Lung (tissue), 12 donors: Measurements from ENCODE around the gene SMARCA2. TPM values are rescaled to one million over a fixed set of nuclear protein-coding genes. Genes with fewer than 3 reads are reported as not detected.
A peak's percentile ranks its signal among the peaks of the same experiment; 100 is the strongest.

ENCODE experiments used
- ATAC-seq: fragments of 200-7000 bp; cut with Tn5 transposase; one replicate; pipeline ENCODE4 v1.9.1; 2020; ENCODE audit warnings: moderate number of reproducible peaks; ENCODE audit not compliant: insufficient read depth, low FRiP score
- DNase-seq, 3 donors: peaks; one replicate each; pipeline ENCODE4 v3.0.0-alpha.2; 2013 to 2017
- H3K27ac ChIP-seq, 2 donors: one replicate each; pipeline ENCODE4 v1.5.1; 2013; ENCODE audit warnings: mild to moderate bottlenecking in 2 of 2, moderate library complexity in 2 of 2, control low read depth in 1 of 2, inconsistent platforms in 1 of 2, low read depth in 1 of 2, low read length in 1 of 2
- H3K27me3 ChIP-seq, 3 donors: one replicate each; pipeline ENCODE4 v1.5.1; 2013; ENCODE audit warnings: low read length in 2 of 3; ENCODE audit not compliant: control insufficient read depth in 3 of 3, insufficient read depth in 3 of 3
- H3K36me3 ChIP-seq, 4 donors: one replicate each; pipeline ENCODE4 v1.5.1; 2013; ENCODE audit warnings: low read length in 4 of 4, mild to moderate bottlenecking in 1 of 4, moderate library complexity in 1 of 4; ENCODE audit not compliant: control insufficient read depth in 4 of 4, insufficient read depth in 4 of 4
- H3K4me1 ChIP-seq, 5 donors: one replicate each; pipeline ENCODE4 v1.5.1; 2013; ENCODE audit warnings: low read length in 5 of 5, mild to moderate bottlenecking in 2 of 5, moderate library complexity in 1 of 5; ENCODE audit not compliant: control insufficient read depth in 5 of 5, insufficient read depth in 5 of 5
- H3K4me3 ChIP-seq: one replicate; pipeline ENCODE4 v1.5.1; 2013; ENCODE audit warnings: mild to moderate bottlenecking, control low read depth, moderate library complexity
- H3K9ac ChIP-seq, 2 donors: one replicate each; pipeline ENCODE4 v1.5.1; 2013; ENCODE audit warnings: low read length in 2 of 2, control low read depth in 1 of 2; ENCODE audit not compliant: insufficient read depth in 1 of 2
- H3K9me3 ChIP-seq, 4 donors: one replicate each; pipeline ENCODE4 v1.5.1; 2013; ENCODE audit warnings: low read length in 3 of 4, mild to moderate bottlenecking in 1 of 4, moderate library complexity in 1 of 4; ENCODE audit not compliant: control insufficient read depth in 4 of 4, insufficient read depth in 3 of 4
- CTCF ChIP-seq: IDR thresholded peaks from 2 replicates; pipeline ENCODE4 v1.5.1; 2012; ENCODE audit warnings: mild to moderate bottlenecking; ENCODE audit errors: control extremely low read depth, extremely low read depth
- whole genome bisulfite sequencing, 2 donors: extraction: QIAGEN DNeasy Blood & Tissue Kit; methylation state at CpG; one replicate each; pipeline ENCODE4 v1.1.7; 2013; 5-methylcytosine and 5-hydroxymethylcytosine counted together
- polyA plus RNA-seq, 2 donors: library from polyadenylated mRNA; stranded (reverse); fragments of 200-250 nt; gene quantifications; one replicate each; pipeline ENCODE4 v1.2.1, GENCODE V29; 2013
- total RNA-seq, 2 donors: library from RNA; depleted of rRNA in 1 of 2; stranded (reverse); fragments of >200 nt in 1 of 2; gene quantifications; one replicate each; pipeline ENCODE4 v1.2.1, GENCODE V29; 2014 to 2021
- donor health status: control.
- donor health status: control.
- donor health status: Bipolar disorder and iron deficiency.
- donor health status: healthy.
- donor health status: DM: yes; HTN: yes; CAD: no.

The SMARCA2 gene
- total and polyA plus RNA-seq, 4 donors: 30.0 to 196 (median 80.2) TPM

DNA sequence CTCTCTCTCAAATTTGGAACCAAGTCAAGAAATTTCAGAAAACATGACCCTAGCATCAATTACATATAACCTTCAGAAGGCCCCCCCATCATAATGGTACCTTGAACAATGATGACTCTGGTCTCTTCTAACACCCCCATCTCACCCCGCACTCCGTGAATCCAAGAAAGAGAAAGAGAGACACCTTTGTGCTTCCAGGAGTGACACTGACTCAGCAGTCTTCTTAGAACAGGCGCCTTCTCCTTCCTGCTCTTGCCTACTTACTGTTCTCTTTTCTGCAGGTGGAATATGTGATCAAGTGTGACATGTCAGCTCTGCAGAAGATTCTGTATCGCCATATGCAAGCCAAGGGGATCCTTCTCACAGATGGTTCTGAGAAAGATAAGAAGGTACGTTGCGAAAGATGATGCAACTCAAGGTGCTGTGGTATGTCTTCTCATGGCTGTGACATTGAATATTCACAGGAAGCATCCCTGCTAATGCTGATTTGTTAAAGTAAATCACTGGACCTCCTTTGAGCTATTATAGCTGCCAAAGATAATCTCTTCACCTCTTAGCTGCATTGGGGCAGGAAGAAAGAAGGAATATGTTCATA, 81.3 kb downstream of the SMARCA2 start:
- Histone ChIP-seq H3K36me3 (peaks cover 17 to 45% (median 23%) of the 10 kb centered on the region in 4 donors), H3K9ac (no peak overlapping the region), H3K27me3 (no peaks in the 10 kb centered on the region), H3K4me3 (no peak overlapping the region), H3K4me1 (peaks cover 0 to 6% (median 0%) of the 10 kb centered on the region in 5 donors), H3K9me3 (peaks cover 0 to 2% (median 0%) of the 10 kb centered on the region in 4 donors), H3K27ac (peak overlapping the region in 1 of 2 donors; percentile 4)
- TF ChIP-seq CTCF: no peak
- 84 to 87% methylated on average over 6 of the region's 6 CpGs for WGBS, 2 donors
- no peak for DNase-seq
- no peak for ATAC-seq

DNA sequence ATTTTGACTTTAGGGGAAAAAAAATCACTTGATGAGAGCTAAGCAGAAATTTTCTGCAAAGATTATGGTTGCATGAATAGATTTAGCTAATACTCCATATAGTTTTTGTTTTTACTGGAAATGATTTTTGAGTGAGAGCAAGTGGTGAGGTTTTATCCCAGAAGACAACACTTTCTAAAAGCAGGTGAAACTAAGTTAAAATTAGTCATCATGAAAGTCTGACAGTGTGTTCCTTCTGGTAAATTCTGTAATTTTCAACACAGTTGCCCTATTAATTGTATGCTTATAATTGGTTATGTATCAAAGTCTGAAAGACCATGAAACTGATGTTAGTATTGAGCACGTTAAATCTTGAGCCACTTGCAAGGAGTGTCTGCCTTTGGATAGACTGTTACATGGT, 91.5 kb downstream of the SMARCA2 start:
- H3K9me3 ChIP-seq: no peaks in the 10 kb centered on the region
- WGBS, 2 donors: 86 to 100% methylated on average over 1 of the region's 1 CpG
- H3K27ac ChIP-seq: no peak overlapping the region
- TF ChIP-seq CTCF: no peak
- DNase-seq (no peak), ATAC-seq (no peak)
- H3K36me3 ChIP-seq: peaks cover 18 to 27% (median 22%) of the 10 kb centered on the region in 4 donors
- H3K9ac ChIP-seq: no peak overlapping the region
- H3K4me3 ChIP-seq: no peak overlapping the region
- H3K4me1 ChIP-seq: peaks cover 0 to 8% (median 0%) of the 10 kb centered on the region in 5 donors
- H3K27me3 ChIP-seq: no peaks in the 10 kb centered on the region

DNA sequence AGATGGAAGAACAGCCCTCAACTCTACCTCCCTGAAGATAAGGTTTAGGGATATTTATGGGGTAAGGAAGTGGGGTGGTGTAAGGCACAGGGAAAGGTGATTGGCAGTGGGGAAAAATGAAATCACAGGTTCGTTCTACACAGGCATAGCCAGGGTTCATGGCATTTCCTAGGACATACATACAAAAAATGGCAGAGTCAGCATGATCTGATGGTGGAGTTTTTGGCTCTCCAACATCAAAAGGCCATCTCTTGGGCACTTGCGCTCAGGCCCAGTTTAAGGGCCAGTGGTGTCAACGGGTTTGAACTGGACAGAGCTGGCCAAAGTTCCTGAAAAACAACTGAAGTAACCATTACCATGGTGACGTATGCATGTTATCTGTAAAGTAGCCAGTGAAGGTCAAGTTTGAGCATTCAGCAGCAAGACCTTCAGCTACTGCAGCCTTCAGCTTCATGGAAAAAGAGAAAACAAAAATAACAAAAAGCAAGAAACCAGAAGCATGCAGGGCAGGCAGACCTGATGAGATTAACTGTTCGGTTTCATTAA, 92.8 kb downstream of the SMARCA2 start:
- WGBS, 2 donors: 86 to 87% methylated on average over 5 of the region's 5 CpGs
- no peak for TF ChIP-seq CTCF
- H3K4me1 ChIP-seq: peaks cover 0 to 8% (median 0%) of the 10 kb centered on the region in 5 donors

More for the DNA sequence above, 92.8 kb downstream of the SMARCA2 start:
- Histone ChIP-seq H3K27me3 (no peaks in the 10 kb centered on the region), H3K27ac (no peak overlapping the region), H3K4me3 (no peak overlapping the region), H3K9me3 (no peaks in the 10 kb centered on the region), H3K36me3 (peaks cover 21 to 31% (median 29%) of the 10 kb centered on the region in 4 donors), H3K9ac (no peak overlapping the region)
- ATAC-seq: no peak
- peak in 1 of 3 donors; percentile 22 for DNase-seq
